H1 (cell line): ENCODE data around the gene EPB41L4A.

Source experiments
- CHD1 ChIP-seq: IDR thresholded peaks from 2 replicates; pipeline ENCODE4 v1.6.1; 2012; ENCODE audit warnings: low read depth, low read length, improper control_type of control experiment
- EZH2 ChIP-seq: fragments of 200-600 bp; sonication (generic); IDR thresholded peaks from 2 replicates; pipeline ENCODE4 v1.7.1; 2012; ENCODE audit warnings: low read depth, mild to moderate bottlenecking, moderate library complexity, low read length, inconsistent platforms; ENCODE audit not compliant: severe bottlenecking
- HDAC2 ChIP-seq, 2 experiments: fragments of 300-600 bp in 1 of 2; sonication (generic) in 1 of 2; IDR thresholded peaks; 2 replicates each; pipeline ENCODE4 v1.6.1; 2011 to 2012; ENCODE audit warnings: low read depth in 2 of 2, low read length in 2 of 2, mild to moderate bottlenecking in 2 of 2, moderate library complexity in 2 of 2, borderline replicate concordance in 1 of 2, inconsistent platforms in 1 of 2
- POLR2AphosphoS5 ChIP-seq: IDR thresholded peaks from 2 replicates; pipeline ENCODE4 v1.6.1; 2011; ENCODE audit warnings: low read depth, low read length
- RAD21 ChIP-seq, 2 experiments: IDR thresholded peaks in 1 of 2; conservative IDR thresholded peaks in 1 of 2; 2 replicates each; pipeline ENCODE4 v1.6.1; 2011; ENCODE audit warnings: low read depth in 2 of 2, low read length in 2 of 2, improper control_type of control experiment in 1 of 2, inconsistent platforms in 1 of 2, mild to moderate bottlenecking in 1 of 2, moderate library complexity in 1 of 2
- RFX5 ChIP-seq: IDR thresholded peaks from 2 replicates; pipeline ENCODE4 v1.6.1; 2011; ENCODE audit warnings: low read depth, low read length, improper control_type of control experiment, borderline replicate concordance
- TF ChIP-seq, protein P1 (sequence below), 3 experiments: IDR thresholded peaks; 1 replicate in 2 of 3; 2 replicates in 1 of 3; pipeline versions ENCODE4 v1.5.1 to v1.6.1; 2011; ENCODE audit warnings: low read length in 3 of 3, mild to moderate bottlenecking in 3 of 3, inconsistent platforms in 2 of 3, low read depth in 1 of 3, moderate library complexity in 1 of 3; ENCODE audit not compliant: insufficient read depth in 1 of 3; ENCODE audit errors: control extremely low read depth in 1 of 3

GRCh38 chr5:112371067-112371466, 48.0 kb downstream of the EPB41L4A start:
- TF ChIP-seq RAD21 (IDR thresholded peaks at IDR 0.05 in 1 of 2, conservative IDR thresholded peaks at IDR 0.05 in 1 of 2; ENCODE audit: low read depth in 2 of 2, low read length in 2 of 2) (no peak), POLR2AphosphoS5 (no peak), RFX5 (no peak), CHD1 (no peak), HDAC2 (IDR thresholded peaks at IDR 0.05; ENCODE audit: borderline replicate concordance in 1 of 2, low read depth in 2 of 2, low read length in 2 of 2) (no peak), EZH2 (no peak)
- TF ChIP-seq, protein P1, sequence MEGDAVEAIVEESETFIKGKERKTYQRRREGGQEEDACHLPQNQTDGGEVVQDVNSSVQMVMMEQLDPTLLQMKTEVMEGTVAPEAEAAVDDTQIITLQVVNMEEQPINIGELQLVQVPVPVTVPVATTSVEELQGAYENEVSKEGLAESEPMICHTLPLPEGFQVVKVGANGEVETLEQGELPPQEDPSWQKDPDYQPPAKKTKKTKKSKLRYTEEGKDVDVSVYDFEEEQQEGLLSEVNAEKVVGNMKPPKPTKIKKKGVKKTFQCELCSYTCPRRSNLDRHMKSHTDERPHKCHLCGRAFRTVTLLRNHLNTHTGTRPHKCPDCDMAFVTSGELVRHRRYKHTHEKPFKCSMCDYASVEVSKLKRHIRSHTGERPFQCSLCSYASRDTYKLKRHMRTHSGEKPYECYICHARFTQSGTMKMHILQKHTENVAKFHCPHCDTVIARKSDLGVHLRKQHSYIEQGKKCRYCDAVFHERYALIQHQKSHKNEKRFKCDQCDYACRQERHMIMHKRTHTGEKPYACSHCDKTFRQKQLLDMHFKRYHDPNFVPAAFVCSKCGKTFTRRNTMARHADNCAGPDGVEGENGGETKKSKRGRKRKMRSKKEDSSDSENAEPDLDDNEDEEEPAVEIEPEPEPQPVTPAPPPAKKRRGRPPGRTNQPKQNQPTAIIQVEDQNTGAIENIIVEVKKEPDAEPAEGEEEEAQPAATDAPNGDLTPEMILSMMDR (IDR thresholded peaks at IDR 0.05; ENCODE audit: control extremely low read depth in 1 of 3, insufficient read depth in 1 of 3, low read depth in 1 of 3, low read length in 3 of 3) = no peak
